Activated B cell treated with CpG ODN at 0.5 μM for 24 hours (primary cell): ENCODE data around the gene SNPH. TPM values are rescaled to one million over a fixed set of nuclear protein-coding genes. Genes with fewer than 3 reads are reported as not detected.

Source experiments
- ATAC-seq: fragments of 200-7000 bp; cut with Tn5 transposase; one replicate; pipeline ENCODE4 v1.10.0; 2021; ENCODE audit warnings: low read depth, mild to moderate bottlenecking, moderate library complexity
- CTCF ChIA-PET: fragments of 350-600 bp; sonication (Branson Sonifier 250); formaldehyde crosslinking; loops from one replicate; lab custom pipeline; 2021; ENCODE audit warnings: antibody characterized with exemption; lab: Charles Lee
- POLR2A ChIA-PET: fragments of 350-600 bp; sonication (Branson Sonifier 250); formaldehyde crosslinking; loops from one replicate; lab custom pipeline; 2021; ENCODE audit warnings: antibody characterized with exemption; lab: Charles Lee
- DNase-seq: peaks from one replicate; pipeline ENCODE4 v3.0.0; 2022
- H3K27ac Mint-ChIP-seq: one replicate; pipeline ENCODE4 v1.8.0; 2020; ENCODE audit warnings: mixed read lengths
- H3K27me3 Mint-ChIP-seq: one replicate; pipeline ENCODE4 v1.8.0; 2021; ENCODE audit warnings: mixed read lengths
- H3K36me3 Mint-ChIP-seq: one replicate; pipeline ENCODE4 v1.8.0; 2021; ENCODE audit warnings: low read depth, mixed read lengths
- H3K4me1 Mint-ChIP-seq: one replicate; pipeline ENCODE4 v1.8.0; 2021; ENCODE audit warnings: mixed read lengths
- H3K4me3 Mint-ChIP-seq: one replicate; pipeline ENCODE4 v1.8.0; 2020; ENCODE audit warnings: mild to moderate bottlenecking, mixed read lengths
- H3K9me3 Mint-ChIP-seq: one replicate; pipeline ENCODE4 v1.8.0; 2020; ENCODE audit warnings: mixed read lengths
- CTCF ChIP-seq: fragments of 200-600 bp; IDR thresholded peaks from one replicate; pipeline ENCODE4 v1.8.0; 2022; ENCODE audit warnings: antibody characterized with exemption, mild to moderate bottlenecking
- intact Hi-C: fragments of 100-400 bp; cut with micrococcal nuclease; formaldehyde crosslinking; loops from one replicate; pipeline ENCODE4 v1.15.1; 2024
- total RNA-seq: library from RNA; stranded (reverse); gene quantifications from 2 replicates; pipeline ENCODE4 v1.2.3, GENCODE V29; 2022

Gene SNPH
- total RNA-seq, 1 donor from 2014 or later, result 0.86 TPM

GRCh38 chr20:1272368-1273100 lies 6.4 kb downstream of the SNPH start:
- DNase-seq, result no peak
- no peaks in the 10 kb centered on the region for H3K4me1 Mint-ChIP-seq
- no peak for ATAC-seq
- no peak for TF ChIP-seq CTCF
- no peak overlapping the region for H3K27ac Mint-ChIP-seq
- H3K9me3 Mint-ChIP-seq, result no peaks in the 10 kb centered on the region
- H3K4me3 Mint-ChIP-seq, result no peak overlapping the region
- intact Hi-C loops, result no loop called here
- ChIA-PET POLR2A (no interaction called here), CTCF (no interaction called here)
- H3K36me3 Mint-ChIP-seq, result no peaks in the 10 kb centered on the region
- no peaks in the 10 kb centered on the region for H3K27me3 Mint-ChIP-seq

GRCh38 chr20:1273366-1273765 lies 7.3 kb downstream of the SNPH start:
- Mint-ChIP-seq H3K36me3 (no peaks in the 10 kb centered on the region), H3K27me3 (no peaks in the 10 kb centered on the region), H3K4me3 (no peak overlapping the region), H3K9me3 (no peaks in the 10 kb centered on the region), H3K27ac (no peak overlapping the region), H3K4me1 (no peaks in the 10 kb centered on the region)
- intact Hi-C loops, result no loop called here
- no peak for ATAC-seq
- ChIA-PET POLR2A (no interaction called here), CTCF (no interaction called here)
- TF ChIP-seq CTCF, result no peak
- DNase-seq, result no peak

- POLR2A ChIA-PET, result no interaction called here
- no peaks in the 10 kb centered on the region for H3K27me3 Mint-ChIP-seq
- CTCF ChIA-PET, result interaction anchor here (0.8 to 1.1 kb wide), 2 partner anchors 10 to 12 kb away, joined by 3 read pairs; no protein-coding TSS in a partner anchor
- H3K4me1 Mint-ChIP-seq, result peaks cover 3% of the 10 kb centered on the region
- no peak for ATAC-seq
- H3K27ac Mint-ChIP-seq, result no peak overlapping the region
- no peaks in the 10 kb centered on the region for H3K36me3 Mint-ChIP-seq
- no peak overlapping the region for H3K4me3 Mint-ChIP-seq
- no peak for DNase-seq
- H3K9me3 Mint-ChIP-seq, result no peaks in the 10 kb centered on the region
- no peak for TF ChIP-seq CTCF
- intact Hi-C loops, result no loop called here
These were observed 8.6 kb downstream of the SNPH start for GRCh38 chr20:1274485-1275311.

- DNase-seq (no peak), ATAC-seq (no peak)
- ChIA-PET CTCF (interaction anchor here (0.8 kb wide), 1 partner anchor 9 kb away, joined by 3 read pairs; no protein-coding TSS in a partner anchor), POLR2A (no interaction called here)
- Mint-ChIP-seq H3K4me3 (no peak overlapping the region), H3K4me1 (peaks cover 3% of the 10 kb centered on the region), H3K27me3 (no peaks in the 10 kb centered on the region), H3K36me3 (no peaks in the 10 kb centered on the region), H3K9me3 (no peaks in the 10 kb centered on the region), H3K27ac (no peak overlapping the region)
- TF ChIP-seq CTCF, result no peak
- intact Hi-C loops, result no loop called here
These were observed 9.8 kb downstream of the SNPH start for GRCh38 chr20:1275919-1276318.
